LNCAP (cell line): ENCODE data around the gene SELENOO.

ENCODE experiments used
- CTCF ChIP-seq: fragments of 450-650 bp; IDR thresholded peaks from 2 replicates; pipeline ENCODE4 v1.5.1; 2017; ENCODE audit warnings: mild to moderate bottlenecking

Gene SELENOO

DNA sequence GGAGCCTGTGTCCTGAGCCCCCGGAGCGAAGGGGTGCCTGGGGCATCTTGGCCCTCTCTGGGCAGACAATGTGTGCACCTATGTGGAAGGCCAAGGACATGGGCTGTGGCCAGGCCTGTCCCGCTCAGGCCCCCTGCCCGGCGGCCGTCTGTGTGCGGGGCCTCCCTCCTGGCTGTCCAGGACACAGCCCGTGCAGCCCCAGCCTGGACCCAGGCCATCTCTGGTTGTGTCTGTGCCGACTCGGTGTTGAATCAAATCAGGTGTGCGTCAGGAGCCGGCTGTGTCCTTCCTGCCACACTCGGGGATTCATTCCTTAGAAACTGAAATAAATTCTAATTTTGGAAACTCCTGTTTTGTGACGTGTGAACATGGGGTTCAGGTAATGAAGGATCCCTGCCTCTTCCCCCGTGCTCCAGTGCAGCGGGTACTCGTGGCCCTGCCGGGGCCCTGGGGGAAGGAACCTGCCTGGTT lies 1.5 kb upstream of the SELENOO start:
- TF ChIP-seq CTCF = no peak

GRCh38 chr22:50199829-50200460 lies 866 bp upstream of the SELENOO start:
- TF ChIP-seq CTCF = no peak

- TF ChIP-seq CTCF = no peak
Measured at GRCh38 chr22:50201191-50202129, 649 bp downstream of the SELENOO start.

DNA sequence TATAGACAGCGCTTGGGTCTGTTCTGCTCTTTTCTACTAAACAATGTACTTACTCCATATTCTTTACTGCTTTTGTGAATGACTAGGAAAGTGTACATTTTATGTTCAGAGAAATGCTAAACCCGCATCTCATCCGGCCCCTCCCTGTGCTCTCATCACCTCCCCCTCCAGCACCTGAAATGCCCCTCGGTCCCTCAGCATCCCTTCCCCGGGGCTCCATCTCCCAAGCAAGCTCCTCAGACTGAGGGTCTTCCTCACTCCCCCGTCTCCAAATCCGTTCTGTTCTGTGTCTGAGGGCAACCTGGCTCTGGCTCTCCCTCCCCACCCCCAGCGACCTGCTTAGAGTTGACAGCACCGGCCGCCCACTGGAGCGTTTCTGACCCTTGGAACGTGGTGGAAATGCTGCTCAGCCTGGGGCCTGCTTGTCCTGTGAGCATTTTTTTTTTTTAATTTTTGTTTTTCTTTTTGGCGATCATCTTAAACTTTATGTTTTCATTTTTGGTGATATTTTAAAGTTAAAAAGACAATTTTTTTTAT lies 1.4 kb downstream of the SELENOO start:
- no peak for TF ChIP-seq CTCF

GRCh38 chr22:50203288-50203687 lies 2.5 kb downstream of the SELENOO start:
- no peak for TF ChIP-seq CTCF

DNA sequence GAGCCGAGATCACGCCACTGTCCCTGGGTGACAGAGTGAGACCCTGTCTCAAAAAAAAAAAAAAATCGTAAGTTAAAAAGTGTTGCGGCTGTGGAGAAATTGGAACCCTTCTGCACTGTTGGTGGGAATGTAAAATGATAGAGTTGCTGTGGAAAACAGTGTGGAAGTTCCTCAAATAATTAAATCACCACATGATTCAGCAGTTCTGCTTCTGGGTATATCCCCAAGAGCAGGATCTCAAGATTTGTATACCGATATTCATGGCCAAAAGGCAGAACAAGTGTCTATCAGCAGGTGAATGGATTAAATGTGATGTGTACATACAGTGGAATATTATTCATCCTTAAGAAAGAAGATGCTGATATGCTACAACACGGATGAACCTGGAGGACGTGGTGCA lies 3.8 kb downstream of the SELENOO start:
- no peak for TF ChIP-seq CTCF

- no peak for TF ChIP-seq CTCF
Measured at GRCh38 chr22:50205781-50206569, 5.2 kb downstream of the SELENOO start.
